HL-60 (cell line): ENCODE measurements around the gene SLC35F3.

ENCODE experiments used
- DNase-seq, 2 experiments: peaks; one replicate each; pipeline ENCODE4 v3.0.0-alpha.2; 2010 to 2020; ENCODE audit warnings: low read depth in 1 of 2, low spot score in 1 of 2
- H3K27ac ChIP-seq: fragments of 250-450 bp; sonication (Bioruptor Pico); replicated peaks from 2 replicates; pipeline ENCODE4 v1.5.1; 2020; ENCODE audit warnings: mild to moderate bottlenecking, moderate library complexity
- H3K27me3 ChIP-seq: fragments of 250-450 bp; sonication (Bioruptor Pico); 2 replicates; pipeline ENCODE4 v1.5.1; 2021; ENCODE audit warnings: mild to moderate bottlenecking, moderate library complexity; ENCODE audit not compliant: insufficient read depth, poor library complexity, severe bottlenecking
- H3K4me3 ChIP-seq: replicated peaks from 2 replicates; pipeline ENCODE4 v1.5.1; 2011; ENCODE audit warnings: mild to moderate bottlenecking, control low read depth, low read length; ENCODE audit not compliant: insufficient read depth
- GABPA ChIP-seq: IDR thresholded peaks from 2 replicates; pipeline ENCODE4 v1.6.1; 2012; ENCODE audit warnings: low read depth
- POLR2AphosphoS5 ChIP-seq: IDR thresholded peaks from 2 replicates; pipeline ENCODE4 v1.6.1; 2012; ENCODE audit warnings: low read depth
- SPI1 ChIP-seq: IDR thresholded peaks from 2 replicates; pipeline ENCODE4 v1.6.1; 2012; ENCODE audit warnings: low read depth, mild to moderate bottlenecking, borderline replicate concordance
- TF ChIP-seq, protein P1 (sequence below): IDR thresholded peaks from 2 replicates; pipeline ENCODE4 v1.6.1; 2012; ENCODE audit warnings: low read depth; ENCODE audit not compliant: insufficient replicate concordance
- TF ChIP-seq, protein P2 (sequence below): IDR thresholded peaks from one replicate; pipeline ENCODE4 v1.5.1; 2011; ENCODE audit warnings: low read length, control low read depth, inconsistent platforms; ENCODE audit not compliant: insufficient read depth

SLC35F3 gene

DNA sequence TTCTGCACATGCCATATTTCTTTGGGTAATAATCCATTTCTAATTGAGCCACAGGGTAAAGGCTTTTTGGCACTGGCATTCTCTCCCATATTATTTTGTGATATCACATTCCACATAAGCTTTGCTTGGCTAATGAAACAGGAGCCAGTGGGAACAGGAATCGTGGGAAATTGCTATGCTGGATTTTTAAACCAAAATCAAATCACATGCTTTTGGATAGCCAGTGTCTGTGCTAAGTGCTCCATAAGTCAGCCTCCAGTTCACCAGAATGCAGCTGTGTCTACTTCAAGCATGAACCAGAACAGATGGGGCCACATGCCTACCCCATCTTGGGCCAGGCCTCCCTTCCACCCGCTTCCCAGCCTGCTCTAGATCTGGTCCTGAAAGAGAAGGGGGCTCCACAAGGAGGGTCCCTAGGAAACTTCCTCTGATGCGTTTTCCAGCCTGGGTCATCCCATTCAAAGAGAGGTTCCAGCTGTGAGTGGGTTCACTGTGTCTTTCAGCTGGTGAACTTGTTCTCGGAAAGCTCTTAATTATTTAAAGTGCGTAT lies 337.5 kb downstream of the SLC35F3 start:
- no peak for DNase-seq
- no peak overlapping the region for H3K27ac ChIP-seq
- H3K27me3 ChIP-seq = peaks cover 6% of the 10 kb centered on the region
- no peak overlapping the region for H3K4me3 ChIP-seq
- TF ChIP-seq, protein P1, sequence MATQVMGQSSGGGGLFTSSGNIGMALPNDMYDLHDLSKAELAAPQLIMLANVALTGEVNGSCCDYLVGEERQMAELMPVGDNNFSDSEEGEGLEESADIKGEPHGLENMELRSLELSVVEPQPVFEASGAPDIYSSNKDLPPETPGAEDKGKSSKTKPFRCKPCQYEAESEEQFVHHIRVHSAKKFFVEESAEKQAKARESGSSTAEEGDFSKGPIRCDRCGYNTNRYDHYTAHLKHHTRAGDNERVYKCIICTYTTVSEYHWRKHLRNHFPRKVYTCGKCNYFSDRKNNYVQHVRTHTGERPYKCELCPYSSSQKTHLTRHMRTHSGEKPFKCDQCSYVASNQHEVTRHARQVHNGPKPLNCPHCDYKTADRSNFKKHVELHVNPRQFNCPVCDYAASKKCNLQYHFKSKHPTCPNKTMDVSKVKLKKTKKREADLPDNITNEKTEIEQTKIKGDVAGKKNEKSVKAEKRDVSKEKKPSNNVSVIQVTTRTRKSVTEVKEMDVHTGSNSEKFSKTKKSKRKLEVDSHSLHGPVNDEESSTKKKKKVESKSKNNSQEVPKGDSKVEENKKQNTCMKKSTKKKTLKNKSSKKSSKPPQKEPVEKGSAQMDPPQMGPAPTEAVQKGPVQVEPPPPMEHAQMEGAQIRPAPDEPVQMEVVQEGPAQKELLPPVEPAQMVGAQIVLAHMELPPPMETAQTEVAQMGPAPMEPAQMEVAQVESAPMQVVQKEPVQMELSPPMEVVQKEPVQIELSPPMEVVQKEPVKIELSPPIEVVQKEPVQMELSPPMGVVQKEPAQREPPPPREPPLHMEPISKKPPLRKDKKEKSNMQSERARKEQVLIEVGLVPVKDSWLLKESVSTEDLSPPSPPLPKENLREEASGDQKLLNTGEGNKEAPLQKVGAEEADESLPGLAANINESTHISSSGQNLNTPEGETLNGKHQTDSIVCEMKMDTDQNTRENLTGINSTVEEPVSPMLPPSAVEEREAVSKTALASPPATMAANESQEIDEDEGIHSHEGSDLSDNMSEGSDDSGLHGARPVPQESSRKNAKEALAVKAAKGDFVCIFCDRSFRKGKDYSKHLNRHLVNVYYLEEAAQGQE = no peak
- TF ChIP-seq, protein P2, sequence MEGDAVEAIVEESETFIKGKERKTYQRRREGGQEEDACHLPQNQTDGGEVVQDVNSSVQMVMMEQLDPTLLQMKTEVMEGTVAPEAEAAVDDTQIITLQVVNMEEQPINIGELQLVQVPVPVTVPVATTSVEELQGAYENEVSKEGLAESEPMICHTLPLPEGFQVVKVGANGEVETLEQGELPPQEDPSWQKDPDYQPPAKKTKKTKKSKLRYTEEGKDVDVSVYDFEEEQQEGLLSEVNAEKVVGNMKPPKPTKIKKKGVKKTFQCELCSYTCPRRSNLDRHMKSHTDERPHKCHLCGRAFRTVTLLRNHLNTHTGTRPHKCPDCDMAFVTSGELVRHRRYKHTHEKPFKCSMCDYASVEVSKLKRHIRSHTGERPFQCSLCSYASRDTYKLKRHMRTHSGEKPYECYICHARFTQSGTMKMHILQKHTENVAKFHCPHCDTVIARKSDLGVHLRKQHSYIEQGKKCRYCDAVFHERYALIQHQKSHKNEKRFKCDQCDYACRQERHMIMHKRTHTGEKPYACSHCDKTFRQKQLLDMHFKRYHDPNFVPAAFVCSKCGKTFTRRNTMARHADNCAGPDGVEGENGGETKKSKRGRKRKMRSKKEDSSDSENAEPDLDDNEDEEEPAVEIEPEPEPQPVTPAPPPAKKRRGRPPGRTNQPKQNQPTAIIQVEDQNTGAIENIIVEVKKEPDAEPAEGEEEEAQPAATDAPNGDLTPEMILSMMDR = no peak
- TF ChIP-seq GABPA = no peak
- TF ChIP-seq POLR2AphosphoS5 = no peak
- TF ChIP-seq SPI1 = no peak

DNA sequence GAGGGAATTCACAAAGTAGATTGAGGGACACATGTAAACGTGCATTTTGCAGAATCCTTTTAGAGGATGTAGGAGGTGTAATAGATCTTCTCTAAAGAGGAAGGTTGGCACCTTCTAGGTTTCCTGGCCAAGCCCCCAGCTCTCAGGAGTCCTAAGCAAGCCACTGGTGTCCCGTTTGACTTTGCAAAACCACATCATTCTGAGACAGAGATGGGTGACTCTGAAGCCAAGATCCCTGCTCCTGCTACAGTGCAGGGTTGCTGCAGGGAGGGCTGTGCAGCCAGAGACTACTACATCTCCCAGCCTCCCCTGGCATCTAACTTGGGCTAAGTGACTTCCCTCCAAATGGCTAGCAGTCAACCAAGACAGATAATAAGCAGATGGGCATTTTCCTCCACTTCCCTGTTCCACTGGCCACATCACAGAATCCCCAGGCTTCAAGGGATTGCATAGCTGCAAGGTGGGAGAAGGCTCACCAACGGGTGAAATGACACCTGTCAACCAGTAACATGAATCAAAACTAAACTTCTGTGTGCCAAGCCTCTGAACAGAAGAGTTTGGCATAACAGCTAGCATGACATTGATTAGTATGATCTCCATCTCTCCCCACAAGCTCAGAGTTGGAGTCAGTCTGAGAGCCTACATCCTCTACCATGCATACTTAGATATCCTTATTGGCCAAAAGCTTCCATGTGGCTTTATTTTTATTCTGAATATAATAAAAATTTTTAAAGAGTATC lies 339.2 kb downstream of the SLC35F3 start:
- no peaks in the 10 kb centered on the region for H3K27me3 ChIP-seq
- no peak overlapping the region for H3K4me3 ChIP-seq
- no peak for DNase-seq
- TF ChIP-seq, protein P1 = no peak
- TF ChIP-seq GABPA (no peak), POLR2AphosphoS5 (no peak), SPI1 (no peak)
- TF ChIP-seq, protein P2 = no peak
- H3K27ac ChIP-seq = no peak overlapping the region

DNA sequence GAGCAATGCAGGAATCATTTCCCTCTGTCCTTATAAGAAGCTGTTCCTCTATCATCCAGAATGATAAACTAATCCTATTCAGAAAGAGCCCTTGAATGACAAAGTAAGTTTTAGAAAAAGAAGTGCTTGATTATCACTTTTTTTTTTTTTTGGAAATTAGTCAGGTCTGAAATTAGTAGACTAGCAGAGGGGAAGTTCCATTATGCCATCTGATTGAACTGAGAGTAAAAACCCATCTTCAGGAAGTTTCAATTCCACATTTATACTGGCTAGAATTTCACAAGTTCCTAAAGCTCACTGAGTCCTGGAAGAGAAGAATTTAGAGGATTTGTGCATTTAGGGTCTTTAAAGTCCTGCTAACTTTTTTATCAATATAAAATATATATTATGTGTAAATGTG lies 340.0 kb downstream of the SLC35F3 start:
- DNase-seq = no peak

More for the DNA sequence above, 340.0 kb downstream of the SLC35F3 start:
- no peak overlapping the region for H3K4me3 ChIP-seq
- TF ChIP-seq, protein P1 = no peak
- TF ChIP-seq POLR2AphosphoS5 = no peak
- no peaks in the 10 kb centered on the region for H3K27me3 ChIP-seq
- no peak overlapping the region for H3K27ac ChIP-seq
